ENCODE data around the gene SLC26A6. TPM values are rescaled to one million over a fixed set of nuclear protein-coding genes. Genes with fewer than 3 reads are reported as not detected.
A peak's percentile ranks its signal among the peaks of the same experiment; 100 is the strongest.

The SLC26A6 gene
- polyA plus RNA-seq, 3 donors: 27.4 to 34.6 (median 33.1) TPM

GRCh38 chr3:48662145-48662752 lies 27.0 kb upstream of the SLC26A6 start:
- no peak for DNase-seq

DNA sequence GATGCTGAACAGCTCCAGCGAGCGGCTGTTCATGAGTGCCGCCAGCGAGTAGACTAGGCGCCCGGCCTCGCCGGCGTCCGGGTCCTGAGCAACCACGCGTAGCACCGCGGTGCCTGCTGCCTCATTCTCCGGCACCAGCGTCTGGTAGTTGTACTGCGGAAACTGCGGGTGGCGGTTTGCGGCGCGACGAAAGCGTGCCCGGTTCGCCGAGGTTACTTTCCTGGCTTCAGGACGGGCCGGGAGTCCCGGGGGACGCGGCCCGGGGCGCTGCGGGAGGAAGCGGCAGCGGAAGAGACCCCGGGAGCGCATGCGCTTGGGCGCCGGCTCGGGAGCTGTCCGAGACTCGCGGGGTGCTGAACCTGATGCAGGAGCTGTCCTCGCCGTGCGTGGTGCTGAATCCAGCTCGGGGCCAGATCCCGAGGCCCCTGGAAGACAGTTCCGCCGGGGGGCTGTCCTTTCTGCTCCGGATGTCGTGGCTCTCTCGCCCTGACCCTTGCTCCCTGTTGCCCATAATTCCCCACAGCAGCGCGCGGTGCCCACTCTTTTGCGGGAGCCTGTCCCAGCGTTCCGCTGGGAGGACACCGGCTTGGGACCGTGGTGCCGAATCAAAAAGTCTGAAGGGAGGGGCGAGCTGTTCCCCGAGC lies 26.4 kb upstream of the SLC26A6 start:
- DNase-seq: peak; percentile 48

GRCh38 chr3:48660800-48661400 lies 25.6 kb upstream of the SLC26A6 start:
- DNase-seq: no peak

- no peak for DNase-seq
These were observed 21.6 kb upstream of the SLC26A6 start for GRCh38 chr3:48656841-48657281.

DNA sequence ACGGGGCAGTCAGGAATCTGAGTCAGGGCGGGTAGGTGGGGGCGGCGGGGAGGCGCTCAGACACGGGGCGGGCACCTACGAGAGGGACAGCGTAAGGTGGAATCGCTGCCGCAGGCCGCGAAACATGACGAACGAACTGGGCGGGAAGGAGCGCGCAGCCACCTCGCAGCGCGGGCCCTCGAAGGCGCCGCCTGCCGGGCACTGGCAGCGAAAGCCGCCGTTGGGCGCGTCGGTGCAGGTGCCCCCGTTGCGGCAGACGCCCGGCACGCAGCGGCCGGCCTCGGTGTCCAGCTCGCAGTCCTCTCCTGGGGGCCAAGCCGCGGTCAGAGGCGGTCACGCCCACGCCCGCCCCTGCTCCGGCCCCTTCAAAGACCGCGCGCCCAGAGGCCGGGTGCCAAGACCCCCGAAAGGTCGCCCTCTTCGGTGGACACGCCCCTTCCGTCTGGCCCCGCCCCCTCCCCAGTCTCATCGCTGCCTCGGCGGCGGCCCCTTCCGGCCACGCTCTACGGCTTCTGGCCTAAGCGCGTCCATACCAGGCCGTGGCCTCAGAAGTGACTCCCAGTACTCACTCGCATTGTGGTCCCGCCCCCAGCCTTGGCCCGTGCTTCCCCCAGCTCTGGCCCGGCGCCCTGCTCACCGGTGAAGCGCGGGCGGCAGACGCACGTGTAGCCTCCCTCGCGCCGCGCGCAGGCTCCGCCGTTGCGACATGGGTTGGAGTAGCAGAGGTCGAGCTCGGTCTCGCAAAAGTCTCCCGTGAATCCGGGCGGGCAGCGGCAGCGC lies 21.0 kb upstream of the SLC26A6 start:
- peak; percentile 74 for DNase-seq

DNA sequence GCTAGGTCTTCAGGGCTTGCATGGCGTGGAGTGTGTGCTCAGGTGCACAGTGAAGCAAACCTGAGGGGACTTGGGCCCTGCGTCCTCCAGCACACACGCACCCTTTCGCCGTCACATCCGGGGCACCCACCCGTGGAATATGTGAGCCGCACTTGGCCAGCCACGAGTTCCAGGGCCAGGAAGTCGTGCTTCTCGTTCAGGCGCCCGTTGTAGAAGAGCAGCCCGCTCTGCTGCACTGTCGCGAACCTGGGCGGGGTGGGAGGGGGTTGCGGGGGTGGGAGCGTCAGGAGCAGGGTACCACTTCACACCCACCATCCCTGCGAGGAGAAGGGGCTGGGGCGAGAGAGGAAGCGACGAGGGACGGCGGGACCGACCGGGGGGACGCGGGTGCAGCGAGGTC lies 20.3 kb upstream of the SLC26A6 start:
- DNase-seq: no peak

- no peak for DNase-seq
These were observed 19.8 kb upstream of the SLC26A6 start for GRCh38 chr3:48655063-48655462.

DNA sequence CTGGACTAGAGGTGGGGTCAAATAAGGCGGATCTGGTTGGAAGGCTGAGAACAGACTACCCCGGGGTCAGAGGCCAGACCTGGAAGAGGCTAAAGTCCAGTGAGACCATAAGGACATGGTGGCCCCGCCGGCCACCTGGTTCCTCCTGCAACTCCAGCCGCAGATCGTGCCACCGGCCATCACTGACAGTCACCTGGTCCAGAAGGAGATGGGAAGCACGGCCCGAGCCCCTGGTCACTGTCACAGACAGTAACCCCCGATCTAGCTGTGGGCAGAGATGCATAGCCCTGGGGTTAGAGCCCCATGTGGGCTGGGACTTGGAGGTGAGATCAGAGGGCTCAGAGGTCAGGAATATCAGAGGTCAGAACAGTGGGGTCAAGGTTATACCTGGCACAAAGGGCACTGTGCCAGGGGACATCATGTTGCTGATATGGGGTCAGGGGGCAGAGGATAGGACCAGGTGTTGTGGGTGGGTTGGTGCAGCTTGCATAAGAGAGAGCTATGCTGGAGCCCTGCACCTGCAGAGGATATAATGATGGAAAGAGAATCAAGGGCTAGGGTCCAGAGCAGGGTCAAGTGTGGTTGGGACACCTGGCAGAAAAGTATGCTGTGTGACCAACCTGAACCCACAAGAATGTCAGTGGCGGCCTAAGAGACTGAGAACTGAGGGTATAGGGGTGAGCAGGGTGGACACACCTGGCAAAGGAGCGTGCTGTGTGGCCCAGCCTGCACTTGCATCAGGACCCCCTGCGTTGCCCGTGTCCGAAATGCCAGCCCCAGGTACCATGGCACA lies 17.9 kb upstream of the SLC26A6 start:
- DNase-seq: no peak

DNA sequence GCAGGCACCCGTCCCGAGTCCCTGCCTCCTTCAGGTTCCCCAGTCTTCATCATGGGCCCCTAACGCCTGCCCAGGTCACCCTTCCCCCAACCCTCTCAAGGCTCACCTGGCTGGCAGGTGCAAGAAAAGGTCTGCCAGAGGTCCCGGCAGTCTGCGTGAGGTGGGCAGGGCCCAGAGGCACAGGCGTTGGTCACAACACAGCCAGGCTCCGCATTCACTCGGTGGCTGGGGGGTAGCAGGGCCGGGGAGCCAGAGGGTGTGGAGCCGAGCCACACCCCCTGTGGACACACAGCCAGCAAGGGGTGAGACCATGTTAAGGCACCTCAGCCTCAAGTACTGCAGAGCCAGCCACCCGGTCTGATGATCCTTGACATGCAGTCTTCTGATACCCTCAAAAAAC lies 16.5 kb upstream of the SLC26A6 start:
- no peak for DNase-seq

DNA sequence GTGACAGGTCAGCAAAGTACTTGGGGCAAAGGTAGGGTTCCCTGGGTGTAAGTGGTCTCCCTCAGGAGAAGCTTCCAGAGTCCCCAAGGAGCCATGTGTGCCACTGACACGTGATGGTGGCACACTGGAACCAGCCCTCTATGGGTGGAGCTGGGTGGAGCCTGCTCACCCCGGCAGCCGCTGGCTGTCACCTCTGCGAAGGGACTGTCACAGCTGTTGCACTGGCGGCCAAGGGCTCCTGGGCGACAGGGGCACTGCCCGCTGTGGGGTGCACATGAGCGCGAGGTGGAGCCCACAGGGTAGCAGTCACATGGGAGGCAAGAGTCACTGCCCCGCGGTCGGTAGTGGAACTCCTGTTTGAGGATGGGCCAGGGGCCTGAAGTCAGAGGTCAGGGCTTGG lies 15.5 kb upstream of the SLC26A6 start:
- DNase-seq: no peak

DNA sequence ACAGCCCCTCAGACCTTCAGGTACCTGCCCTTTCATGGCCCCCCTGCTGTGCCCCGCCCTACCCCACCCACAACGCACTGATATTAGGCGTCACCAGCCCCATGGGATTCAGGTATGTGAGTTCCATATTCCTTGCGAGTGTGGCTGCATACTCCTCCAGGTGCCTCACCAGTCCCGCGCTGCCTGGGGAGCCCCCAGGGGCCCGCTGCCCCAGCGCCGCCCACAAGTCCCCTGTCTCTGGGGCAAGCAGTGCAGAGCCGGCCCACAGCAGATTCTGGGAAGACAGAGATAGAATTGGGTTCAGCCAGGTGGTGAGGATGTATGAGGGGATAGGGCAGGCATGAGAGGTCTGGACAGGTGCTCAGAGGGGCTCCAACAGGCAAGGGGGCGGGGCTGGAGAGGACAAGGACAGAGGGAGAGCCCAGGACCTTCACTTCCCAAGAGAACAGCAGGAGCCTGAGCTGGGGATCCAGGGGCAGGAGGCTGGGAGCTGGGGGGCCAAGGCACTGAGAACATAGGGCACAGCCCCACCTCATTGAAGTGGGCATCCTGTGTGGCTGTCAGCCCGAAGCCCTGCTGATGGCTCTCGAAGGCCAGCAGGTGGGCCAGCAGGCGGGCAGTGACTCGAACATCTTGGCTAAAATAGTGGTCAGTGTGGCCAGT lies 13.1 kb upstream of the SLC26A6 start:
- no peak for DNase-seq

- DNase-seq: no peak
These were observed 12.5 kb upstream of the SLC26A6 start for GRCh38 chr3:48647714-48648113.

- no peak for DNase-seq
These were observed 9.9 kb upstream of the SLC26A6 start for GRCh38 chr3:48644898-48645760.

DNA sequence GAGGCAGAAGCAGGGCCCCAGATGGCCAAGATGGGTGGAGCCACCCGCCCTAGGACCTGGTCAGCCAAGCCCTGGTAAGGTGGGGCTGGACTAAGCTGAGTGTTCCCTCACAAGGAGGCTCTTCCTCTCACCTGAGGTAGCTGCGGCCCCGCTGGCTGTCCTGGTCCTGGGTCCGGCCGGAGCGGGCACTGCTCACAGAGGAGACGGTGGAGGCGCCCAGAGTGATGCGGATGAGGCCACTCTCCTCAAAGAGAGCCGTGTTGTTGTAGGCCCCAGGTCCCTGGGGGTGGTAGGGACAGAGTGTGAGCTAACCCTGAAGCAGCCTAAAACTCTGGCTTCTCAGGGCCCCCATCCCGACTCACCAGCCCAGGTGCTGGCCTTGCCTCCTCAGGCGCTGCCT lies 7.3 kb upstream of the SLC26A6 start:
- no peak for DNase-seq

DNA sequence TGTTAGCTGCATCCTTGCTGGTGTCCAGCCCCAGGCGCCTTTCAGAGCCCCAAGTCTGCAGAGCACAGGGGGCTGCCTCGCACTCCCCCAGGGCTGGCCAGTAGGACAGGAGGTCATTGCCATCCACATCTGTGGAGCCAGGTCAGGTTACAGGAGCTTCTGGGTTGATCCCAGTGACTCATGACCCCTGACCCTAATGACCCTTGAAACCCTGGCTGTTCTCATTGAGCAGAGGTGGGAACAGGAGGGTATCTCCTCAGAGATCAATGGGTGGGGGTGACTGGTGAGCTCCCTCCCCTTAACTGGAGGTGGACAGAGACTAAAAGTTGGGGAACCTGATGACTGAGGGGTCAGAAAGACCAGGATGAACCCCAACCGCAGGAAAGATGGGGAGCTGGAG lies 6.1 kb upstream of the SLC26A6 start:
- DNase-seq: no peak

- DNase-seq: no peak
These were observed 4.8 kb upstream of the SLC26A6 start for GRCh38 chr3:48639944-48640606.

GRCh38 chr3:48637305-48637704 lies 2.0 kb upstream of the SLC26A6 start:
- DNase-seq: no peak

DNA sequence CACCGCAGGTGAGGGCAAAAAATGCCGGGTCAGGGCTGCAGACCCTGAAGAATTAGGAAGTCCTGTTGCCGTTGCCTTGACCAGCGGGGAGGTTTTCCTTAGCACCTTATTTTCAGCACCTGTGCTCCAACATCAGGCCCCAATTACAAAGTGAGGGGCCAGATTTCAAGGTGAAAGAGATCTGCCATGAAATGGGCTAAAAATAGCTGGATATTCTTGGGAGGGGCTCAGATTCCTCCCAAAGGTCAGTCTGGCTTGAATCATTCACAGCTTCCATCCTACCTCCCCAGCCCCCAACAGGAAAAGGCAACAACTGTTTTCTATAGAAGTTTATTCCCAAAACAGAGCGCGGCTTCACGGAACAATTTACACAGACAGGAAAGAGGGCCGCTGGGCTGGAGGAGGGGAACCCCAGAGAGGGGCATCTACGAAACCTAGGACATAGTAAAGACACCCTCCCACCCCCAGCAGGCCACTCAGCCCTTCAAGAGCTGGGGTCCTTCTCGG lies 941 bp upstream of the SLC26A6 start:
- no peak for DNase-seq

DNA sequence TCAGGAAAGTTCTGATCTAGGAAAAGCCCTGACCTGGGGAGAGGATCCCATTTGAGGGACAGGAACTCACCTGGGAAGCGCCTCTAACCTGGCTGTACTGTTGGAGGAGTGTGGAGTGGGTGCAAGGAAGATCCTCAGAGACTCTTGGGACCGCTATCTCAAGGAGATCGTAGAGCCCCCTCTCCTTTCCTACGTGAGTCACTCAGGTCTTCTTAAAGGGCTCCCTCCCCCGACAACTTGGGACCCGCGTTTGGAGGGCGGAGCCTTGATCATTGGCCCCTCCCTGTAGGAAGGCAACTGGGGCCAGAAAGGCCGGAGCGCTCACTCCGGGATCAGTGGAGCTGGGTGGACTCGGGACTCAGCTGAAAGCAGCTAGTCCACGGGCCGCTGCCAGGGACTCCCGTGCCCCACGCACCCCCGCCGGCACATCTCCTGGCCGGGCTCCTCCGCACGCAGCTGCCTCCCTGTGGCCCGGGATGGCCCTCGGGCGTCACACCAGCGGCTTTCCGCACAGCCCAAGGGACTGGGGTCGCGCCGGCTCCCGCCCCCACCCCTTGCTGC lies 520 bp downstream of the SLC26A6 start:
- no peak for DNase-seq
